D341Med (cell line): Measurements from ENCODE around the gene DCST2.

ENCODE experiments used
- DNase-seq: peaks from one replicate; pipeline ENCODE4 v3.0.0; 2012; ENCODE audit warnings: low spot score

Gene DCST2

DNA sequence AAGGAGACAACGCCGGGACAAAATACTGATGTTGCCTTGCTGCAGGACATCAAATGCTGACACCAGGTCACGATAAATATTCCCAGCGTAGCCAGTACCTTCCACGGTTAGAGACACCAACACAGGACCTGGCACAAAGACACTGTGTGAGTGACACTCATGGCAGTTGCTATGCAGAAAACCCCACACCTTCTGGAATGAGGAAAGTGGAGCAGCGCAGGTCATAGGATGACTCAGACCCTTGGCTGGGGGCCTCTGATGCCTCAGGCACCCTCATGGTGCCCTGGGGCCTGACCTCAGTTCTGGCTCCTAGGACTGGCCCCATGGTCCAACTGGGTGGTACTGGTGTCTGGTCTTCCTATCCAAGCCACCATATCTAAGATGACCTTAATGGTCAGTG, 7.0 kb downstream of the DCST2 start:
- no peak for DNase-seq

DNA sequence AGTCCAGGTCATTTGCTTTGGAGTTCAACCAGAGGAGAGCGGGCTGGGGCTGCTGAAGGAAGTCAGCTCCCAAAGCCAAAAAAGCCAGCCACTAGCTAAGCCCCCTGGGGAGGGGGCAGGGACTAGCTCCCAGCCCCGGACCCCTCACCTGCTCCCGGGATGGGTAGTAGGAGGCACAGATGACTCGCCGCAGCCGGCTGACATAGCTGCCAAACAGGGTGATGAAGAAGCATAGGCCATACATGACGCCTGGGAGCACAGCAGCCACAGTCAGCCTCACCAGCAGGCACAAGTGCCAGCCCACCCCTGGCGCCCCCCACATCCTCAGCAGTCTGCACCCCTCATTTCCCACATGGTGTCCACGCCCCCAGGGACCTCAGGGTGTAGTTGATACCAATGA, 7.4 kb downstream of the DCST2 start:
- DNase-seq, result no peak

DNA sequence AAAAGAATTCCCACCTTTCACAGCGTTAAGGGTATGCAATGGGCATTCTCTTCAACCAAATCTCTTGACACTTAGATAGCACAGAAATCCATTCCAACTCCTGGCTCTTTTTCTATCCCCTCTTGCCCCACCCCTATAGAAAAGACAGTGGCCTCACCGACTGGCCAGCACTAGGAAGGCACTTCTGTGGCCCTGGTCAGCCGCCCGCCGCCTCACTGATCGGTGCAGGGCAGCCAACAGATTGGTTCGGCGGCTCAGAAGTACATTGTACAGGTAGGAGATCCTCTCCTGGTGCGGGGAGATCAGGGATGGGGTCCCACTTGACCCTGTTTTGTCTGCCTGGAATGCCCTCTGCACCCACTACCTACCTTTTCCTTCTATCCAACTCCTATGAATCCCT, 9.3 kb downstream of the DCST2 start:
- no peak for DNase-seq

DNA sequence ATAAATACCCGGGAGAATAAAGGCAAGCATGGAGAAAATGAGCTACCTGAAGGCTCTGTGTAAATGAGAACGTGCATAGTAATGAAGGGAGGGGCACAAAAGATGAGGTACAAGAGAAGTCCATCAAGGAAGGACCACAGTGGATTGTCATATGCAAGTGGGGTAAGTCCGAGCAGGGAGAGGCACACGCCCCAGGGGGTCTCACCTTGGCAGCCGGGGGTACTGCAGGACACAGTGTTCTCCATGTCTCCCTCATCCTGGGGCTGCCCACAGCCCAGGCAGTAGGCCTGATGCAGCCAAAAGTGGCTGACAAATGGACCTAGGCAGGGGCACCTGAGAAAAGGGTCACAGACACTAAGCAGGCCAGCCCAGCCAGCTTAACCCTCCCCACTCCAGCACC, 10.0 kb downstream of the DCST2 start:
- no peak for DNase-seq

DNA sequence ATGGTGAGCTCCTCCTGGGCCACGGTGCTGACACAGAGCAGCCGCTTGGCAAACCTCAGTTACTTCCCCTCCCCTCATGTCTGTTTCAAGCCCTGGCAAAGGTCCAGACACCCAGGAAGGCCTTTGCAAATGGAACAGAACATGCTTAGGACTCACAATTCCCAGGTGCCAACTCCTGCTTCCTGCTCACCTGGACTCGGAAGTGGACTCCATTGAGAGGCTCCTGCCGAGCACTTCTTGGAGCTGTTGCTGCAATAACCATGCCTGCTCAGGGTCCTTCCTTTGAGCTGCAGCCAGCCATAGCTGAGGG, 10.7 kb downstream of the DCST2 start:
- DNase-seq, result no peak

DNA sequence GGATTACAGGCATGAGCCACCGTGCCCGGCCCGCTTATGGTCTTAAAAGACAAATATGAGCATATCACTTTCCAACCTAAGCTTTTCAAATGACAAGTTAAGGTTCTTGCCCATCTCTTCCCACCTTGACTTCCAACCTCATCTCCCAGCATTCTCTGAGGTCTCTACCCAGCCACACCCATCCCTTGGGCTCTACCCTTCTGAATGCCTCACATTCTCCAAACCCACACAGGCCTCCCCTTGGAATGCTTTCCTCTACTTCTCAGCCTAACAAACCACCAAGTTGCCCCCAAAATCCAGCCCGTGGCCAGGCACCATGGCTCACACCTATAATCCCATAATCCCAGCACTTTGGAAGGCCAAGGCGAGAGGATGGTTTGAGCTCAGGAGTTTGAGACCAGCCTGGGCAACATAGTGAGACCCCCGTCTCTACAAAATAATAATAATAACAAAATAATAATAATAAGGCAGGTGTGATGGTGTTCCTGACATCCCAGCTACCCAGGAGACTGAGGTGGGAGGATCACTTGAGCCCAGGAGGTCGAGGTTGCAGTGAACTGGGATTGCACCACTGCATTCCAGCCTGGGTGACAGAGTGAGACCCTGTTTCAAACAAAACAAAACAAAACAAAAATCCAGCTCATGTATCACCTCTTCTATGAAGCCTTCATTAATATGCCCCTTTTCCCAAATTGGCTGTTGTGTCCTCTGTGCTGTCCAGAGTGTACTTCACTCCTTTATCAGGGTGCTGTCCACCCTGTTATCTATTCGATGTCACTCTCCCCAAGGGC, 11.2 kb downstream of the DCST2 start:
- DNase-seq, result no peak

DNA sequence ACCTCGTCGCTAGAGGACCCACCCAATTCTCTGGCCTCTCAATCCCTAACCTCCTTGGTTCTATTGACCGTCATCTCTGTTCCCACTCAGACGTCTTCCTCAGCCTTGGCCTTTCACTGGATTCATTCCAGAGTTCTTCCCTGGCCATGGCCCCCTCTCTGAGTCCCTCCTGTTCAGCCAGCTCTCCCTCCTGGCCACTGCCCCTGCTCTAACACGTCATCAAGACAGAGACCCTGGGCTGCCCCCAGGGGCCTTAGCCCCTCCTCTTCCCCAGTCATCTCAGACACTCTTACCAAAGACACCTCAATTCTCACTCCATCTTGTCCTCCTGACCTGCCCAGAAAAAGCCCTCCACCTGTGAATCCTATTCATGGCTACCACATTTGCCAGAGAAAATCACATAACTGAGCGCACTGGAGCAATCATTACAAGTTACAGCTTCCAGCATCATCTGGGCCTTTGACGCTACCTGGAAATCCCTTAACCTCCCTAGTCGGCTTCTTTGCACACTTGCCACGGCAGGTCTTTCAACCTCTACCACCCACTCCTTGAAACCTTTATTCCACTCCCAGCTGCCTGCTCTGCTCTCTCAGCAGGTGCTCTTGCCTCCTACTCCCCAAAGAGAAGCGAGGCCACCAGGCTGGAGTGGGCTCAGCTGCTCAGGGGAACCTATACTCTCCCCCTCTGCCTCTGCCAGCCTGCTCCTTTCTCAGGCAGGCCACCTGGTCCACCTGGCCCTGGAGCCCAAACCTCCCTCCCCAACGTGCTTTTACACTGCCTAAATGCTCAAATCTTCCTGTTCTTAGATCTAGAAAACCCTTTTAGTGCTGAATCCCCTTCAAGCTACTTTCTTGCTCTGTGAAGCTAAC, 14.0 kb downstream of the DCST2 start:
- no peak for DNase-seq

DNA sequence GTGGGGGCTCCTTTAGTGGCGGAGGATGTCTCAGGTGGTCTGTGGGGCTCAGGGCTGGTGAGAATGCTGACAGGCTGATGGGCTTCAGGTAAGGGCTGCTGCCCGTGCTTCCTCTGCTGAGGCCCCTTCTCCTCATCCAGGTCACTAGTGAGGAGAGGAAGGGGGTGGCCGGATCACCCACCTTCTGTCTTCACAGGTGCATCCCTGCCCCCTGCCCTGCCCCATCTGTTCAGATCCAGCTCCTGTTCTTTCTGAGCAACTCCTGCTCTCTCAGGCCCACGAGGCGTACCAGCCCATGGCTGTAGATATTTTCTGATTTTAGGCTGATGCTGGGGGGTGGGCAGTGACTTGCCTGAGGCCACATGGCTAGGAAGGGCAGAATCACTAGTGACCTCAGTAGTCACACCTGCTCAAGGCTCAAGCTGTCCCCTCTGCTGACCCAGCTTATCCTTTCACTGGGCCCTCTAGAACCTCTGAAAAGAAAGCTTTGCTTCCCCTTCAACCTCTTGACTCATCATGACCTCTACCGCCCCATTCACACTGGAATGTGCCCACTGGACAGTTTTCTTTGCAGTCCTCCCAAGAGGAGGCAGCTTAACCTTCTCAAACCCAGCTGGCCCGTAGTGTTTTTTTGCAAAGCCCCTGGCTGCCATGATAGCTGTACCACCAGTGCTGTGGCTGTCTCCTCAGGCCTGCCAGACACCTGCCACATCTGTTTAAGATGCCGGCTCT, 14.8 kb downstream of the DCST2 start:
- no peak for DNase-seq

DNA sequence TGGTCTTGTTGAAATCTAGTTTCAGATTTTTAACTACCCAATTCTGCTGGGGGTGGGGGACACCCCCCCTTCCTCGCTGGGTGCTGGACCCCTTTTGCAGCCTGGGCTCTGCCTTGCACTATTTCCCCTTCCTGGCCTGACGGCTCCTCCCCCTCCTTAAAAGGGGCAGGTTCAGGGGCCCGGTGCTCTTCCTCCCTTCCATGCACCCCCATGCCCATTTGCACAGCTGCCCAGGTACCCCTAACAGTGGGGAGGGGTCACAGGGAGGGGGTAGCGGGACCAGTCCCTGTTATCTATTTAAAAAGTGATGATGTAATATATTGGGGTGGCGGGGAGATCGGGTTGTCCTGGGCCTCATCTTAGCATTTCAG, 15.7 kb downstream of the DCST2 start:
- no peak for DNase-seq

DNA sequence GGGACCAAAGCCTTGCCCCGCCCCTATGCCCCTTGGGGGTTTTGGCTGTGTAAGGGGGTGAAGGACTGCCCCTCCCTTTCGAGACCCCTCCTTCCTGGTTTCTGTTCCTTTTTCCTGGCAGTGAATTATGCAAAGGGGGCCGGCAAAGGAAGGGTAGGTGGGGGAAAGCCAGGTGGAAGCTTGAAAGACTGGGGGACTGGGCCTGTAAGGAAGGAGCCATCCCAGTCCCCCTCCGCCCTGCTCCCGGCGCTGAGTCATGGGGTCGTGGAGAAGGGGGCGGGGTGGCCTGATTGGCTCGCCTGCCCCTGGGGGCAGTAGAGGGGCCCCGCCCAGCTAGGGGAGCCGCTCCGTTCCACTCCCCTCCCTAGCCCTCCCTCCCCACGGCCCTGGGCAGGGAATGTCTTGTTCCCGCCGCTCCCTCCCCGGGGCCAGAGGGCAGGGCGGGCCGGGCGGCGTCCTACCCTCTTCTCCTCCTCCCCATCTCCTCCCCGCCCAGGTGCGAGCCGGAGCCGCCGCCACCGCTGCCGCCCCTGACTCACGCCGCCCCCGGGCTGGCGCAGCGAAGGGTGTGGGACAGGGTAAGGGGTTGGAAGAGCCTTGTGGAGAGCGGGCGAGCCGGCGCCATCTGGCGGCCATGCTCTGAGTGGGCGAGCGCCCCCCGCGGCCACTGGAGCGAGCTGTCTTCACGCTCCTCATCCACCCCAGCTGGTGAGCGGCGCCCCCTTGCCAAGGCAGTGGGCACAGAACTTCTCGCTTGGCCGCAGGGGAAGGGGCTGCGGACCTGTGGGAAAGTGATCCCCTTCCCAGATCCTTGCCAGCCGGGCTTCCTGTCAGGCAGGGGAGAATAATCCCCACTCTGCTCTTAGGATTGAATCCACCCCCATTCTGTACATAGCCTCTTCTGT, 16.3 kb downstream of the DCST2 start:
- peak; percentile 97 for DNase-seq

DNA sequence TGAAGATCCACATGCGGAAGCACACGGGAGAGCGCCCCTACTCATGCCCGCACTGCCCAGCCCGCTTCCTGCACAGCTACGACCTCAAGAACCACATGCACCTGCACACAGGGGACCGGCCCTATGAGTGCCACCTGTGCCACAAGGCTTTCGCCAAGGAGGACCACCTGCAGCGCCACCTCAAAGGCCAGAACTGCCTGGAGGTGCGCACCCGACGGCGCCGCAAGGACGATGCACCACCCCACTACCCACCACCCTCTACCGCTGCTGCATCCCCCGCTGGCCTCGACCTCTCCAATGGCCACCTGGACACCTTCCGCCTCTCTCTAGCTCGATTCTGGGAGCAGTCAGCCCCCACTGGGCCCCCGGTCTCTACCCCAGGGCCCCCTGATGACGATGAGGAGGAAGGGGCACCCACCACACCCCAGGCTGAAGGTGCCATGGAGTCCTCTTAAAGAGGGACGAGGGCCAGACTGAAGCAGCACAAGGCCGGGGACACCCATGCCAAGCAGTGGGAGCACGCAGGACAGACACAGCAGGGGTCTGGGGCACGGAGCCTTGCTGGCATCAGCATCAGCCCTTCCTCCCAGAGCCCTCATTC, 17.2 kb downstream of the DCST2 start:
- no peak for DNase-seq

DNA sequence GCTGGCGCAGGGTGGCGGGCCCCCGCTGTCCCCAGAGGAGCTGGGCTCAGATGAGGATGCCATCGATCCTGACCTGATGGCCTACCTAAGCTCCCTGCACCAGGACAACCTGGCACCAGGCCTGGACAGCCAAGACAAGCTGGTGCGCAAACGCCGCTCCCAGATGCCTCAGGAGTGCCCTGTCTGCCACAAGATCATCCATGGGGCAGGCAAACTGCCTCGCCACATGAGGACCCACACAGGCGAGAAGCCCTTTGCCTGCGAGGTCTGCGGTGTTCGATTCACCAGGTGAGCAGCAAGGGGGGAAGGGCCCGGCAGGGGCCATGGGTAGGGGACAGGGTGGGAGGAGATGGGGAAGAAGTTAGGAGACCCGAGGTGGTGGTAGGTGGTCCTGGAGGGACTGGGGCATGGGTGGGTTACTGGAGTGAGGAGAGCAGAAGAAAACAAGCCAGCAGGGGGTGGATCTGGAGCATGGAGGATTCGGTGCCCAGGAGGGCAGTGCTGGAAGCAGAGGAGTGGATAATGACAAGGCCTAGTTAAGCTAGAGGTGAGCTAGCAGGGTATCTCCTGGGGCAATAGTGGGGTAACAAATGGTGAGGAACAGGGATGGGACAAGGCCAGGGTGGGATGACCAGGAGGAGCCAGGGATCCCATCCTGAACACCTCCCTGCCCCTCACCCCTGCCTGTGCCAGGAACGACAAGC, 17.9 kb downstream of the DCST2 start:
- DNase-seq, result no peak

DNA sequence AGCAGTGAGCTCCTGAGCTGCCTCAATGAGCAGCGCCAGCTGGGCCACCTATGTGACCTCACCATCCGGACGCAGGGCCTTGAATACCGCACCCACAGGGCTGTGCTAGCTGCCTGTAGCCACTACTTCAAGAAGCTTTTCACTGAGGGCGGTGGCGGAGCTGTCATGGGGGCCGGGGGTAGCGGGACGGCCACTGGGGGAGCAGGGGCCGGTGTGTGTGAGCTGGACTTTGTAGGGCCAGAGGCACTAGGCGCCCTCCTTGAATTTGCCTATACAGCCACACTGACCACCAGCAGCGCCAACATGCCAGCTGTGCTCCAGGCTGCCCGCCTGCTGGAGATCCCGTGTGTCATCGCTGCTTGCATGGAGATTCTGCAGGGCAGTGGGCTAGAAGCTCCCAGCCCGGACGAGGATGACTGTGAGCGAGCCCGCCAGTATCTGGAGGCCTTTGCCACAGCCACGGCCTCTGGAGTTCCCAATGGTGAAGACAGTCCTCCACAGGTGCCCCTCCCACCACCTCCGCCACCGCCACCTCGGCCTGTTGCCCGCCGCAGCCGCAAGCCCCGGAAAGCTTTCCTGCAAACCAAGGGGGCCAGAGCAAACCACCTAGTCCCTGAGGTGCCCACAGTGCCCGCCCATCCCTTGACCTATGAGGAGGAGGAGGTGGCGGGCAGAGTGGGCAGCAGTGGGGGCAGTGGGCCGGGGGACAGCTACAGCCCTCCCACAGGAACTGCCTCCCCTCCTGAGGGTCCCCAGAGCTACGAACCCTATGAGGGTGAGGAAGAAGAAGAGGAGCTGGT, 18.7 kb downstream of the DCST2 start:
- DNase-seq, result no peak

DNA sequence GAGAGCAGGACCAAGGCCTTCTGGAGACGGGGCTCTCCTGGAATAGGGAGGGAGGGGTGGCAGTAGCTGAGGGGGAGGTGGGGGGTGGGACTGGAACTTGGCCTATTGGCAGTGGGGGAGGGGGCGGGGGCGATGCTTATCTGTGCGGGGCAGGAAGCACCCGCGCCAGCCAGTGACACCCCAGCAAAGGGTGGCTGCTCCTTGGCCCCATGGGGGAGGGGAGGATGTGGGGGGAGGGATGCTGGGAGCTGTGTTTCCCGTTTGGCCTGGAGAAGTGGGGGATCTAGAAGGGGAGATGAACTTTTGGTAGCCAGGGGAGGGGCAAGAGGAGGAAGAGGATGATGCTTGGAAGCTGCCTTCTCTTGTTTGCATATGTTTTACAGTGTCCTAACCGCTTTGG, 19.9 kb downstream of the DCST2 start:
- DNase-seq, result no peak

DNA sequence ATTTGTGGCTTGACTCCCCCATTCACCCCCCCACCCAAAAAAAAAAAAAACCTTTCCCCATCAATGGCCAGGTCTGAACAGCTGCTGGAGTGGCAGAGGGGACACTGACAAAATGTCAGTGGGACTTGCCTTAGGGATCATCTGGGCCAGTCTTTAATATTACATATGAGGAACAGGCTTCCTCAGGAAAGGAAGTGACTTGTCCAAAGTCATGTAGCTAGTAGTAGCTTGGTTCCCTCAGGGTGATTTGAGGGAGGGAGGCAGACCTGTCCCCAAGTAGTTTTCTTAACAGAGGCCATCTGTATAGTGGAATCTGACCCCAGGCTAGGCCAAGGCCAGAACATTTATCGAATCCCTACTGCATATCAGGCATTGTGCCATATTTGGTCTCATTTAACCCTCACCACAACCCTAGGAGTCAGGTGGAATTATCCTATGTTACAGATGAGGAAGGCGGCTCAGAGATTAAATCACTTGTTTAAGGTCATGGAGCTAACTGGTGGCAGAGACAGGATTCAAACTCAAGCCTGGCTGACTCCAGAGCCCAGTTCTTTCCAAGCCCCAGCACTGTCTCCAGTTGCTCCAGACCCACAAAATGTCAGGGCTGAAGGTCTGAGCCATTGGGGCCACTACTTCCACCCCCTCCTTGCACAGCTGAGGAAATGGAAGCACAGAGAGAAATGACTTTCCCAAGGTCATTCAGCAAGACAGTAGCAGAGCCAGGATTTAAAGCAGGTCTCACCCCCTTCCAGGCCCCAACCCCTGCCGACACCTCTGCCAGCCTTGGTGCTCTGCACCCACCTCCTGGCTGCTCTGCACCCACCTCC, 20.6 kb downstream of the DCST2 start:
- no peak for DNase-seq

DNA sequence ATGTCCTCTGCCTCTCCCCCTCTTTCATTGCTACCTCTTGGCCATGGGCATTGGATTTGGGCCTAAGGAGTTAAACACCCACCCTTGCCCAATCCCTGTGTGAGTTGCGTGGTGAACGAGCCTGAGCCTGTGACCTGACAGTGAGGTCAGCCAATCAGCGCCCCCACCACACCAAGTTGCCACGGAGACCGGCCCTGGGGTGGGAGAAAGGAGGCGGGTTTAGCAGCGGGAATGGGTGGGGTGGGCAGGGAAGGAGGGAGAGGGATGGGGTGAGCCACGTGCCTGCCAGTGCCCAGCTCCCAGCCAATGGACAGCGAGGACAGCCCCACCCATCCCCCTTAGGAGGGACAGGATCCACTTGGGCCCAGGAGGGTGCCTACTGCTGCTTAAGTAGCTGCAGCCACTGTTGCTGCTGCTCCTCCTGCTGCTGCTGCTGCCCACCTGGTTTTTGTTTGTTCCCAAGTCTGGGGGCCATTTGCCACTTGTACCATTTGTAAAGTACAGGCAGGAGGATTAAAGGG, 21.5 kb downstream of the DCST2 start:
- DNase-seq, result peak; percentile 96

DNA sequence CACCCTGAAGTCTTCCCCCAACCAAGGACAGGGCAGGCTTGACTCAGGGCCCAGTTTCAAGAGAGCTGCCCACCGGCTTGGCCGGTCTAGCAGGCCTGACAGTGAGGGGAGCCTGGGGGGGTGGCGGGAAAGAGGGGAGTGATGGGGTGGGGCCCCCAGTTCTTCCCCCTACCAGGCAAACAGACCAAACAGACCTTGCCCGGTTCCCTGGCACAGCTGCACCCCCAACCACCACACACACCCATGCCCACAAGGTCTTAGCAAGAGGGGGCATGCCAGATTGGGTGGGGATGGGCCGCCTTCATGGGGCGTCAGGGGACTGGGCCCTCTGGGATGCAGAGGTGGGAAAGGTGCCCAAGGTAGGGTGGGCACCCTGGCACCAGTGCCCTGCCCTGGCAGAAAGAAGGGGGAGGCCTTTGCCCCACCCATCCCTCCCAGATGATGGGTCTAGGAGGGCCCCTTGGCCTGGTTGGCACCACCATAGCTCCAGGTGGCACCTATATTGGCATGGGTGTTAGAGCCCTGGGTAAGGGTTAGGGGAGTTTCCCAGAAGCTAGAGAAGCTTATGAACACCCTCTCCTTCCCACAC, 22.1 kb downstream of the DCST2 start:
- no peak for DNase-seq

DNA sequence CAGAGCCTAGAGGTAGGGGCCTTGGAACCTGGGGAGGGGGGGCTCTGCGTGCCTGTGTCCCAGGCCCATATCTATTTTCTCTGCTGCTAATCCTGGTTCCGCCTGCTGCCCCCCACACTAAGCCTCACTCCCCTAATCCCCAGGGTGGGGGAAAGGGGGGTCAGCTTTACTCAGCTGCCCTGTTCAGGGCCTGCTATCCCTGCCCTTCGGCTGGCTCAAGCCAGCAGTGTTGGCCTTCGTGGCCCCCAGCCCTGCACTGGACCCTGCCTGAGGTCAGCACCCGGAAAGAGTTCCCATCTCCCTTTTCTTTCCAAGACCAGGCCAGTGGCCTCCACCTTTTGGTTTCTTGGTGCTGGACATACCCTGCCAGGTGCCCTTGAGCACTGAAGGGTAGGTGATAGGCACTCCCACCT, 22.6 kb downstream of the DCST2 start:
- peak; percentile 61 for DNase-seq
